ENCODE measurements around the gene DGCR2.

The DGCR2 gene

DNA sequence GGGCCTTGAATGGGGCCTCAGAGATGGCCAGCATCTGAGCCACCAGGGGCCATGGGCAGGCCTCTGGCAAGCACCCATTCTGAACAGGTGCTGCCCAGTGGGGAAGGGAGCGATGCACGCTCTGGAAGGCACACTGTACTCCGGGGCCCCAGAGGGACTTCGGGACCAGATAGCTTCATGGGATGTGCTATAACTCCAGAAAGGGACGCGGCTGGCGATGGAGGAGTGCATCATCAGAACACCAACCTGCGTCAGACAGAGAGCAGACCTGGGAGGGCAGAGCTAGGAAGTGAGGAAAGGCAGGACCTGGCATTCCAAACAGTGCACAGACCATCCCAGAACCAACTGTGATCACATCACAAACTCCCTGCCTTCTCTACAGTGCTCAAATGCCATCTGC, 16.8 kb downstream of the DGCR2 start:
- H3K4me3 ChIP-seq (replicated peaks in 1 of 2; ENCODE audit: low read depth in 2 of 2, low read length in 2 of 2) = no peak overlapping the region
- TF ChIP-seq CTCF (IDR thresholded peaks at IDR 0.05; ENCODE audit: low read depth, low read length) = no peak
- DNase-seq (ENCODE audit: low read depth in 2 of 2) = no peak

GRCh38 chr22:19103880-19104821, 18.1 kb downstream of the DGCR2 start:
- H3K4me3 ChIP-seq (replicated peaks in 1 of 2; ENCODE audit: low read depth in 2 of 2, low read length in 2 of 2) = no peak overlapping the region
- peak in 1 of 2 donors; percentile 17 for DNase-seq (ENCODE audit: low read depth in 2 of 2)
- TF ChIP-seq CTCF (IDR thresholded peaks at IDR 0.05; ENCODE audit: low read depth, low read length) = no peak

- H3K4me3 ChIP-seq (replicated peaks in 1 of 2; ENCODE audit: low read depth in 2 of 2, low read length in 2 of 2) = no peak overlapping the region
- TF ChIP-seq CTCF (IDR thresholded peaks at IDR 0.05; ENCODE audit: low read depth, low read length) = no peak
- DNase-seq (ENCODE audit: low read depth in 2 of 2) = no peak
These were observed 24.1 kb downstream of the DGCR2 start for GRCh38 chr22:19098157-19098556.

DNA sequence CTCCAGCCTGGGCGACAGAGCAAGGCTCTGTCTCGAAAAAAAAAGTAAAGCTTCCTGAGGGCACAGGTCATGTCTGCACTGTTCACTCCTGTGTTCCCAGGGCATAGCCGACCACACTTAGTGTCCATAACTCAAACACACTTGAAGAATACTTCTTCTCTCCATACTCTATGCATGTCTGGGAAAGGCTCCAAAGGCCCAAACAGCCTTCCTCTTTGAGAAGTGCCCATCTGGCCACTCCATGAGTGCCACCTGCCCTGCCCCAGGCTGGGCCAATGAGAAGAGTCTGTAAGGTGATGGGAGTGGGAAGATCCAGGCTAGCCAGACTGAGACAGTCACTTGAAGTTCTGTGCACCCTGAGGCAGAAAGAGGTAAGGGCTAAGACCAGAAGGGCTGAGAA, 24.7 kb downstream of the DGCR2 start:
- no peak for TF ChIP-seq CTCF (IDR thresholded peaks at IDR 0.05; ENCODE audit: low read depth, low read length)
- H3K4me3 ChIP-seq (replicated peaks in 1 of 2; ENCODE audit: low read depth in 2 of 2, low read length in 2 of 2) = no peak overlapping the region
- no peak for DNase-seq (ENCODE audit: low read depth in 2 of 2)

- no peak overlapping the region for H3K4me3 ChIP-seq (replicated peaks in 1 of 2; ENCODE audit: low read depth in 2 of 2, low read length in 2 of 2)
- DNase-seq (ENCODE audit: low read depth in 2 of 2) = no peak
- TF ChIP-seq CTCF (IDR thresholded peaks at IDR 0.05; ENCODE audit: low read depth, low read length) = no peak
These were observed 25.7 kb downstream of the DGCR2 start for GRCh38 chr22:19096555-19096954.

DNA sequence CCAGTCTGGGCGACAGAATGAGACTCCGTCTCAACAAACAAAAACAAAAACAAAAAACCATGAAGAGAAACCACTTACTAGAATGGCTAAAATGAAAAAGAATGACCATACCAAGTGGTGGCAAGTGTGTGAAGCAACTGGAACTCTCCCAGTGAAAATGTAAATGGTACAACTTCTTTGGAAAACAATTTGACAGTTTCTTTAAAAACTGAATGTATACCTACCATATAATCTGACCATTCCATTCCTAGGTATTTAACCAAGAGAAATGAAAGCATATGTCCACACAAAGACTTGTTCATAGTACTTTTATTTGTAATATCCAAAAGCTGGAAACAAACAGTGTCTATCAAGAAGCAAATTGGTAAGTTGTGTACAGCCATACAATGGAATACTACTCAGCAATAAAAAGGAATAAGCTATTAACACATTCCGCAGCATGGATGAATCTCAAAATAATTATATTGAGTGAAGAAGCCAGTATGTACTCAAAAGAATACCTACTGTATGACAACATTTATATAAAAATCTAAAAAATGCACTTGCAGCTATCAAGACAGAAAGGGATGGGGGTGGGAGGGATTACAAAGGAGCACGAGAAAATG, 27.7 kb downstream of the DGCR2 start:
- TF ChIP-seq CTCF (IDR thresholded peaks at IDR 0.05; ENCODE audit: low read depth, low read length) = no peak
- no peak for DNase-seq (ENCODE audit: low read depth in 2 of 2)
- no peak overlapping the region for H3K4me3 ChIP-seq (replicated peaks in 1 of 2; ENCODE audit: low read depth in 2 of 2, low read length in 2 of 2)
